BJ (cell line): ENCODE results near the gene HYDIN. TPM values are rescaled to one million over a fixed set of nuclear protein-coding genes. Genes with fewer than 3 reads are reported as not detected.

Experiments used
- CTCF ChIA-PET: fragments of 350-600 bp; formaldehyde crosslinking; extraction: SDS; loops from one replicate; lab custom pipeline; 2021; ENCODE audit warnings: antibody characterized with exemption, inconsistent platforms; lab: Yijun Ruan, JAX
- POLR2A ChIA-PET: fragments of 300-600 bp; sonication (Branson Sonifier 250); formaldehyde crosslinking; extraction: SDS; loops from one replicate; lab custom pipeline; 2021; ENCODE audit warnings: antibody characterized with exemption; lab: Charles Lee
- DNase-seq: peaks from one replicate; pipeline ENCODE4 v3.0.0-alpha.2; 2011; ENCODE audit warnings: low read depth
- H3K27me3 ChIP-seq: 2 replicates; pipeline ENCODE4 v1.6.0; 2011; ENCODE audit warnings: low read length; ENCODE audit not compliant: control insufficient read depth, insufficient read depth
- H3K36me3 ChIP-seq: 2 replicates; pipeline ENCODE4 v1.5.1; 2011; ENCODE audit warnings: low read length; ENCODE audit not compliant: control insufficient read depth, insufficient read depth
- H3K4me3 ChIP-seq: 2 replicates; pipeline ENCODE4 v1.5.1; 2011; ENCODE audit warnings: low read depth, mild to moderate bottlenecking, control low read depth, low read length
- polyA plus RNA-seq: library from polyadenylated mRNA; depleted of rRNA; stranded (reverse); fragments of >200 nt; gene quantifications from 2 replicates; pipeline ENCODE4 v1.2.3, GENCODE V29; 2011
- TF ChIP-seq, protein P1 (sequence below): IDR thresholded peaks from 2 replicates; pipeline ENCODE4 v1.5.1; 2011; ENCODE audit warnings: low read depth, mild to moderate bottlenecking, control low read depth, inconsistent platforms, low read length, moderate library complexity; ENCODE audit not compliant: insufficient read depth

HYDIN gene
- polyA plus RNA-seq, 1 experiment: 0.47 TPM

GRCh38 chr16:70786020-70786755 is 444.3 kb downstream of the HYDIN start:
- Histone ChIP-seq H3K36me3 (peaks cover 23% of the 10 kb centered on the region), H3K27me3 (no peaks in the 10 kb centered on the region), H3K4me3 (no peak overlapping the region)
- CTCF ChIA-PET: no interaction called here
- POLR2A ChIA-PET: no interaction called here
- no peak for DNase-seq
- TF ChIP-seq, protein P1, sequence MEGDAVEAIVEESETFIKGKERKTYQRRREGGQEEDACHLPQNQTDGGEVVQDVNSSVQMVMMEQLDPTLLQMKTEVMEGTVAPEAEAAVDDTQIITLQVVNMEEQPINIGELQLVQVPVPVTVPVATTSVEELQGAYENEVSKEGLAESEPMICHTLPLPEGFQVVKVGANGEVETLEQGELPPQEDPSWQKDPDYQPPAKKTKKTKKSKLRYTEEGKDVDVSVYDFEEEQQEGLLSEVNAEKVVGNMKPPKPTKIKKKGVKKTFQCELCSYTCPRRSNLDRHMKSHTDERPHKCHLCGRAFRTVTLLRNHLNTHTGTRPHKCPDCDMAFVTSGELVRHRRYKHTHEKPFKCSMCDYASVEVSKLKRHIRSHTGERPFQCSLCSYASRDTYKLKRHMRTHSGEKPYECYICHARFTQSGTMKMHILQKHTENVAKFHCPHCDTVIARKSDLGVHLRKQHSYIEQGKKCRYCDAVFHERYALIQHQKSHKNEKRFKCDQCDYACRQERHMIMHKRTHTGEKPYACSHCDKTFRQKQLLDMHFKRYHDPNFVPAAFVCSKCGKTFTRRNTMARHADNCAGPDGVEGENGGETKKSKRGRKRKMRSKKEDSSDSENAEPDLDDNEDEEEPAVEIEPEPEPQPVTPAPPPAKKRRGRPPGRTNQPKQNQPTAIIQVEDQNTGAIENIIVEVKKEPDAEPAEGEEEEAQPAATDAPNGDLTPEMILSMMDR: no peak

- no peak for DNase-seq
- POLR2A ChIA-PET: no interaction called here
- H3K27me3 ChIP-seq: no peaks in the 10 kb centered on the region
- CTCF ChIA-PET: no interaction called here
- TF ChIP-seq, protein P1: no peak
- H3K4me3 ChIP-seq: no peak overlapping the region
- peaks cover 29% of the 10 kb centered on the region for H3K36me3 ChIP-seq
These were observed 445.6 kb downstream of the HYDIN start for GRCh38 chr16:70784692-70785555.

DNA sequence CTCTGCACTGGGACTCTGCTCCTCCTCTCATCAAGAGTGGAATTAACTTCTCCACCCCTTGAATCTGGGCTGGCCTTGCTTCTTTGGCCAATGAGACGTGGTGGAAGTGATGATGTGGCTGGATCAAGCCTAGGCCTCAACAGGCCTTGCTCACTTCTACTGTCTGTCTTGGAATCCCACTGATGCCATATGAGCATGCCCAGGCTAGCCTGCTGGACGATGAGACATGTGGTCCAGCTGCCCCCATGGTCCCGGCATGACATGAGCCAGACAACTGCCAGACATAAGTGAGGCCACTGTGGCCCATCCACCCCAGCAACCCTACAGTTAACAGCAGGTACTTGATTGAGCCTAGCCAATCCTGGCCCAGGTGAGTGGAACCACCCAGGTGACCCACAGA is 448.3 kb downstream of the HYDIN start:
- CTCF ChIA-PET: no interaction called here
- TF ChIP-seq, protein P1: no peak
- Histone ChIP-seq H3K36me3 (peaks cover 32% of the 10 kb centered on the region), H3K4me3 (no peak overlapping the region), H3K27me3 (no peaks in the 10 kb centered on the region)
- DNase-seq: no peak
- POLR2A ChIA-PET: no interaction called here

DNA sequence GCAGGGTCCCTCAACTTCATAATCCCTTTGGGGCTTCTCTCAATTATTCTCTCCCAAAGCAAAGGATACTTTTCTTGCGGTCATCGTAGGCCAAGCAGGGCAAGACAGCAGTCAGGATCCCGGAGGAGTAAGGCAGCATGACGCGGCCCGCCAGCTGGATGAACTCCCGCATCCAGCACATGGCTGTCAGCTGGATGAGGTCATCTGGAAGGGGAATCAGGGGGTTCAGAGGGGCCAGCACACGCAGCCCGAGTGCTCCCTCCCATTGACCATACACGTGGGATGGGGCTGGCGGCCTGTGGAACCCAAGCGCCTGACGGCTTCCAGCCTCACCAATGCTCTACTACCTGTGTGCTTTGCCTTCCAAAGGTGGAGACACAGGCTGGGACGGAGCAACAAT is 448.7 kb downstream of the HYDIN start:
- H3K27me3 ChIP-seq: no peaks in the 10 kb centered on the region

More for the DNA sequence above, 448.7 kb downstream of the HYDIN start:
- no peak for DNase-seq
- CTCF ChIA-PET: no interaction called here
- POLR2A ChIA-PET: no interaction called here
- TF ChIP-seq, protein P1: no peak
- no peak overlapping the region for H3K4me3 ChIP-seq
- peaks cover 32% of the 10 kb centered on the region for H3K36me3 ChIP-seq
